Transverse colon (tissue), 4 donors: Measurements from ENCODE around the gene ME2. TPM values are rescaled to one million over a fixed set of nuclear protein-coding genes. Genes with fewer than 3 reads are reported as not detected.

Source experiments
- DNase-seq: peaks from one replicate; pipeline ENCODE4 v3.0.0-alpha.2; 2019
- H3K27ac ChIP-seq, 4 donors: fragments of 200-600 bp; sonication (generic); 2 replicates each; pipeline ENCODE4 v1.5.1; 2016 to 2018; ENCODE audit warnings: inconsistent platforms in 4 of 4
- H3K27me3 ChIP-seq: fragments of 200-600 bp; sonication (generic); 2 replicates; pipeline ENCODE4 v1.5.1; 2017; ENCODE audit warnings: inconsistent platforms
- H3K36me3 ChIP-seq, 4 donors: fragments of 200-600 bp; sonication (generic); 2 replicates each; pipeline ENCODE4 v1.5.1; 2017 to 2019; ENCODE audit warnings: inconsistent platforms in 4 of 4
- H3K4me1 ChIP-seq, 4 donors: fragments of 200-600 bp; sonication (generic); 2 replicates each; pipeline ENCODE4 v1.5.1; 2017 to 2020; ENCODE audit warnings: inconsistent platforms in 4 of 4
- H3K4me3 ChIP-seq, 4 donors: fragments of 200-600 bp; sonication (generic); 1 replicate in 1 of 4; 2 replicates in 3 of 4; pipeline versions ENCODE4 v1.5.1 to v1.6.1; 2017 to 2019; ENCODE audit warnings: inconsistent platforms in 4 of 4
- H3K9me3 ChIP-seq, 2 donors: fragments of 200-600 bp; sonication (generic); 2 replicates each; pipeline ENCODE4 v1.5.1; 2017 to 2019; ENCODE audit warnings: inconsistent platforms in 2 of 2
- EP300 ChIP-seq: sonication (generic); formaldehyde crosslinking; IDR thresholded peaks from one replicate; pipeline ENCODE4 v1.6.1; 2017; ENCODE audit warnings: antibody characterized with exemption, low read depth
- POLR2A ChIP-seq: fragments of 450-650 bp; IDR thresholded peaks from one replicate; pipeline ENCODE4 v1.6.1; 2016; ENCODE audit warnings: antibody characterized with exemption, mild to moderate bottlenecking, moderate library complexity
- POLR2AphosphoS5 ChIP-seq, 3 donors: sonication (generic); formaldehyde crosslinking; IDR thresholded peaks; one replicate each; pipeline ENCODE4 v1.6.1; 2016; ENCODE audit warnings: antibody characterized with exemption in 3 of 3
- WGBS, 2 donors: methylation state at CpG; one replicate each; pipeline ENCODE4 v1.1.5; 2018; ENCODE audit warnings: low coverage in 1 of 2; 5-methylcytosine and 5-hydroxymethylcytosine counted together
- in situ Hi-C, 4 donors: fragments of 200-750 bp; cut with MboI; loops; one replicate each; pipeline versions ENCODE4 v1.15.0 to v1.15.1; 2017; ENCODE audit warnings: low sequenced_read_pairs in 3 of 4, low pct_ligation_motif_present in 1 of 4, low pct_unique_long_range_greater_than_20kb in 1 of 4
- intact Hi-C: fragments of 100-400 bp; cut with DNase I; formaldehyde crosslinking; loops from one replicate; pipeline ENCODE4 v1.15.1; 2023; ENCODE audit warnings: low total_unique reads
- total RNA-seq, 4 donors: library from RNA; depleted of rRNA; stranded (reverse); fragments of >200 nt; gene quantifications; one replicate each; pipeline ENCODE4 v1.1.0, GENCODE V29; 2016
- TF ChIP-seq, protein P1 (sequence below), 5 experiments: fragments of 200-600 bp in 3 of 5; fragments of 450-650 bp in 2 of 5; sonication (generic) in 3 of 5; IDR thresholded peaks; 1 replicate in 2 of 5; 2 replicates in 3 of 5; pipeline ENCODE4 v1.5.1; 2016 to 2017; ENCODE audit warnings: antibody characterized with exemption in 5 of 5, inconsistent platforms in 3 of 5, mild to moderate bottlenecking in 2 of 5, moderate library complexity in 1 of 5

Gene ME2
- total RNA-seq, 4 donors from 2014 or later, result 28.8 to 84.5 (median 53.2) TPM

GRCh38 chr18:50844554-50844953 lies 34.4 kb upstream of the ME2 start:
- no peak overlapping the region for H3K4me3 ChIP-seq
- H3K9me3 ChIP-seq, result no peaks in the 10 kb centered on the region
- no peaks in the 10 kb centered on the region for H3K27me3 ChIP-seq
- TF ChIP-seq POLR2A (no peak), EP300 (no peak), POLR2AphosphoS5 (IDR thresholded peaks at IDR 0.05) (no peak)
- TF ChIP-seq, protein P1, sequence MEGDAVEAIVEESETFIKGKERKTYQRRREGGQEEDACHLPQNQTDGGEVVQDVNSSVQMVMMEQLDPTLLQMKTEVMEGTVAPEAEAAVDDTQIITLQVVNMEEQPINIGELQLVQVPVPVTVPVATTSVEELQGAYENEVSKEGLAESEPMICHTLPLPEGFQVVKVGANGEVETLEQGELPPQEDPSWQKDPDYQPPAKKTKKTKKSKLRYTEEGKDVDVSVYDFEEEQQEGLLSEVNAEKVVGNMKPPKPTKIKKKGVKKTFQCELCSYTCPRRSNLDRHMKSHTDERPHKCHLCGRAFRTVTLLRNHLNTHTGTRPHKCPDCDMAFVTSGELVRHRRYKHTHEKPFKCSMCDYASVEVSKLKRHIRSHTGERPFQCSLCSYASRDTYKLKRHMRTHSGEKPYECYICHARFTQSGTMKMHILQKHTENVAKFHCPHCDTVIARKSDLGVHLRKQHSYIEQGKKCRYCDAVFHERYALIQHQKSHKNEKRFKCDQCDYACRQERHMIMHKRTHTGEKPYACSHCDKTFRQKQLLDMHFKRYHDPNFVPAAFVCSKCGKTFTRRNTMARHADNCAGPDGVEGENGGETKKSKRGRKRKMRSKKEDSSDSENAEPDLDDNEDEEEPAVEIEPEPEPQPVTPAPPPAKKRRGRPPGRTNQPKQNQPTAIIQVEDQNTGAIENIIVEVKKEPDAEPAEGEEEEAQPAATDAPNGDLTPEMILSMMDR (IDR thresholded peaks at IDR 0.05), result no peak
- no peaks in the 10 kb centered on the region for H3K36me3 ChIP-seq
- peaks cover 0 to 11% (median 0%) of the 10 kb centered on the region in 4 donors for H3K4me1 ChIP-seq
- 45 to 51% methylated on average over 6 of the region's 6 CpGs for WGBS, 2 donors
- no peak for DNase-seq
- H3K27ac ChIP-seq, result no peak overlapping the region
- intact Hi-C loops (no loop called here), in situ Hi-C loops (no loop called here)

- H3K27ac ChIP-seq, result no peak overlapping the region
- H3K4me3 ChIP-seq, result no peak overlapping the region
- DNase-seq, result no peak
- H3K4me1 ChIP-seq, result peaks cover 0 to 11% (median 0%) of the 10 kb centered on the region in 4 donors
- H3K36me3 ChIP-seq, result no peaks in the 10 kb centered on the region
- intact Hi-C loops, result no loop called here
- WGBS, 2 donors, result 54 to 58% methylated on average over 2 to 3 of the region's 3 CpGs
- H3K27me3 ChIP-seq, result no peaks in the 10 kb centered on the region
- H3K9me3 ChIP-seq, result no peaks in the 10 kb centered on the region
- in situ Hi-C loops, result no loop called here
- TF ChIP-seq, protein P1 (IDR thresholded peaks at IDR 0.05), result no peak
Measured at GRCh38 chr18:50844960-50845359, 34.0 kb upstream of the ME2 start.

GRCh38 chr18:50847192-50847591 lies 31.7 kb upstream of the ME2 start:
- 91 to 94% methylated on average over 4 of the region's 4 CpGs for WGBS, 2 donors
- no peaks in the 10 kb centered on the region for H3K9me3 ChIP-seq
- no peak overlapping the region for H3K27ac ChIP-seq
- H3K27me3 ChIP-seq, result no peaks in the 10 kb centered on the region
- no peak for DNase-seq
- TF ChIP-seq, protein P1 (IDR thresholded peaks at IDR 0.05), result no peak
- TF ChIP-seq POLR2A (no peak), POLR2AphosphoS5 (IDR thresholded peaks at IDR 0.05) (no peak), EP300 (no peak)
- peaks cover 0 to 11% (median 0%) of the 10 kb centered on the region in 4 donors for H3K4me1 ChIP-seq
- H3K36me3 ChIP-seq, result no peaks in the 10 kb centered on the region
- H3K4me3 ChIP-seq, result no peak overlapping the region
- in situ Hi-C loops, result no loop called here
- intact Hi-C loops, result no loop called here

DNA sequence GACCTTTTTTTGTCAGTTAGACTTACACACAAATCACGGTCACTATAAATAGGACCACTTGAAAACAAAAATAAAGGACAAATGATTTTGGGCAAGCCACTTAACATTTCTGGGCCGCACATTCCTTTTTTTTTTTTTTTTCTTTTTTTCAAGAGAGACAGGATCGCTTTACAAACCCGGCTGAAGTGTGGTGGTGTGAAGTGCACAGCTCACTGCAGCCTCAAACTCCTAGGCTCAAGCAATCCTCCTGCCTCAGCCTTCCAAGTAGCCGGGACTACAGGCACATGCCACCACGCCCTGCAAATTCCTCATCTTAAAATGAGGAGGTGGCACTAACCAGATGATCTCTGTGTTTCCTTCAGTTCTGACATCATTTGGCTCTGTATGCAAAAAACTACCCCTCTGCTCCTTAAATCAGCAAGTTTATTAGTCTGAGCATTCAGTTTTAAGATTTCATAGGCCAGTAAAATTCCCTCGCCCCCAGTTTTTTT lies 30.8 kb upstream of the ME2 start:
- no peak for DNase-seq
- WGBS, 2 donors, result 64 to 78% methylated on average over 3 to 7 of the region's 7 CpGs
- H3K4me1 ChIP-seq, result peaks cover 0 to 13% (median 1%) of the 10 kb centered on the region in 4 donors
- no peaks in the 10 kb centered on the region for H3K9me3 ChIP-seq
- no peaks in the 10 kb centered on the region for H3K27me3 ChIP-seq
- intact Hi-C loops (no loop called here), in situ Hi-C loops (no loop called here)
- H3K4me3 ChIP-seq, result no peak overlapping the region
- no peak overlapping the region for H3K27ac ChIP-seq
- H3K36me3 ChIP-seq, result no peaks in the 10 kb centered on the region
- no peak for TF ChIP-seq EP300
- TF ChIP-seq POLR2AphosphoS5 (IDR thresholded peaks at IDR 0.05), result no peak
- no peak for TF ChIP-seq POLR2A
- TF ChIP-seq, protein P1 (IDR thresholded peaks at IDR 0.05), result no peak
